SKM-1 treated with dmso at 0.1 percent for 144 hours (cell line): ENCODE data around the gene WDFY4.
A peak's percentile ranks its signal among the peaks of the same experiment; 100 is the strongest.

Source experiments
- DNase-seq: peaks from one replicate; lab custom pipeline; 2025; ENCODE audit not compliant: unreplicated experiment; lab: John Stamatoyannopoulos, UW

The WDFY4 gene

GRCh38 chr10:48789486-48790456, 105.1 kb downstream of the WDFY4 start:
- no peak for DNase-seq

GRCh38 chr10:48790457-48791044, 105.9 kb downstream of the WDFY4 start:
- DNase-seq, result no peak

GRCh38 chr10:48791267-48791928, 106.7 kb downstream of the WDFY4 start:
- DNase-seq, result no peak

- DNase-seq, result no peak
Observed at GRCh38 chr10:48792121-48792520, 107.4 kb downstream of the WDFY4 start.

- no peak for DNase-seq
Observed at GRCh38 chr10:48792687-48793096, 108.0 kb downstream of the WDFY4 start.

- DNase-seq, result no peak
Observed at GRCh38 chr10:48794074-48794473, 109.4 kb downstream of the WDFY4 start.

GRCh38 chr10:48796713-48797245, 112.1 kb downstream of the WDFY4 start:
- no peak for DNase-seq

- DNase-seq, result no peak
Observed at GRCh38 chr10:48797830-48798229, 113.2 kb downstream of the WDFY4 start.

GRCh38 chr10:48798481-48799254, 114.0 kb downstream of the WDFY4 start:
- DNase-seq, result no peak

GRCh38 chr10:48799341-48800006, 114.8 kb downstream of the WDFY4 start:
- DNase-seq, result no peak

GRCh38 chr10:48800007-48800675, 115.5 kb downstream of the WDFY4 start:
- DNase-seq, result peak; percentile 97

- no peak for DNase-seq
Observed at GRCh38 chr10:48801001-48801421, 116.3 kb downstream of the WDFY4 start.

GRCh38 chr10:48802611-48803071, 118.0 kb downstream of the WDFY4 start:
- no peak for DNase-seq

- no peak for DNase-seq
Observed at GRCh38 chr10:48803801-48804584, 119.3 kb downstream of the WDFY4 start.

GRCh38 chr10:48804740-48805182, 120.1 kb downstream of the WDFY4 start:
- no peak for DNase-seq

- DNase-seq, result no peak
Observed at GRCh38 chr10:48805411-48805810, 120.7 kb downstream of the WDFY4 start.

GRCh38 chr10:48805848-48806247, 121.2 kb downstream of the WDFY4 start:
- no peak for DNase-seq

GRCh38 chr10:48806342-48806741, 121.7 kb downstream of the WDFY4 start:
- no peak for DNase-seq
